ENCODE data around the gene ALOX12B. TPM values are rescaled to one million over a fixed set of nuclear protein-coding genes. Genes with fewer than 3 reads are reported as not detected.
"Not testable (repeated sequence)": the region's sequence is repeated elsewhere in the genome, so short reads cannot be mapped to it uniquely, and the experiment has no call there.

The ALOX12B gene
- total and polyA plus RNA-seq, 2 of the 8 experiments (the other 6 are each of a cell fraction or from before 2014, with no cell fraction given), result 0.86 TPM; not detected in 1

DNA sequence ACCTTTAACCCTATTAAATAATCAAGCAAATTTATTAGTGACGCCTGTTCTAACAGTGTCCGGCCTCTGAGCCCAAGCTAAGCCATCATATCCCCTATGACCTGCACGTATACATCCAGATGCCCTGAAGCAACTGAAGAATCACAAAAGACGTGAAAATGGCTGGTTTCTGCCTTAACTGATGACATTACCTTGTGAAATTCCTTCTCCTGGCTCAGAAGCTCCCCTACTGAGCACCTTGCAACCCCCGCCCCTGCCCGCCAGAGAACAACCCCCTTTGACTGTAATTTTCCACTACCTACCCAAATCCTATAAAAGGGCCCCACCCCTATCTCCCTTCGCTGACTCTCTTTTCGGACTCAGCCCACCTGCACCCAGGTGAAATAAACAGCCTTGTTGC is 25.7 kb downstream of the ALOX12B start:
- H2BK15ac ChIP-seq (ENCODE audit: low read length); H3K79me2 ChIP-seq (ENCODE audit: control insufficient read depth in 1 of 2, insufficient read depth in 2 of 2, low read length in 2 of 2); H3K56ac ChIP-seq (replicated peaks; ENCODE audit: insufficient read length, low read depth, low read length); H2BK20ac ChIP-seq (ENCODE audit: low read length); FAIRE-seq; H3K14ac ChIP-seq (ENCODE audit: insufficient read length); H3K36me3 ChIP-seq (ENCODE audit: control insufficient read depth in 2 of 4, insufficient read depth in 4 of 4, low read length in 3 of 4); H3K27ac ChIP-seq (ENCODE audit: low read depth, low read length); H3K79me1 ChIP-seq (ENCODE audit: low read depth, low read length); H4K5ac ChIP-seq (ENCODE audit: insufficient read length, low read depth, low read length); H4K20me1 ChIP-seq (replicated peaks in 1 of 2; ENCODE audit: control insufficient read depth in 1 of 2, insufficient read depth in 2 of 2, low read length in 2 of 2); H3K23me2 ChIP-seq (ENCODE audit: low read depth, low read length); H2BK120ac ChIP-seq (replicated peaks; ENCODE audit: low read depth, low read length); H2BK12ac ChIP-seq (ENCODE audit: low read depth, low read length); H3K9me3 ChIP-seq (ENCODE audit: insufficient read depth in 2 of 2, low read depth in 1 of 2, low read length in 1 of 2); H3K18ac ChIP-seq (ENCODE audit: extremely low read depth, low read length); H2AK5ac ChIP-seq (ENCODE audit: low read depth, low read length); H3K4ac ChIP-seq (replicated peaks; ENCODE audit: insufficient read length, low read depth, low read length); H4K8ac ChIP-seq (ENCODE audit: extremely low read depth, insufficient read depth, low read length); H4K91ac ChIP-seq (replicated peaks; ENCODE audit: insufficient read length, low read length); H2AFZ ChIP-seq (ENCODE audit: low read length); H3K9ac ChIP-seq (replicated peaks in 1 of 4; ENCODE audit: extremely low read depth in 1 of 4, low read depth in 3 of 4, low read length in 3 of 4); DNase-seq (ENCODE audit: low read depth in 1 of 2, low spot score in 2 of 2); H2BK5ac ChIP-seq (ENCODE audit: low read depth, low read length); H3K23ac ChIP-seq (ENCODE audit: insufficient read length): not testable (repeated sequence)
- 0 out of 2 replicates have a peak, but pooled peaks have one; percentile 11 for TF ChIP-seq SP1 (IDR thresholded peaks at IDR 0.05; ENCODE audit: low read depth, low read length)
- Histone ChIP-seq H3K4me3 (ENCODE audit: extremely low read depth in 1 of 4, insufficient read depth in 2 of 4, low read depth in 3 of 4, low read length in 4 of 4) (peak overlapping the region in 3 of 4 experiments; percentile 41 to 56 (median 43); a peak in 5 of 8 replicates), H3K4me1 (replicated peaks in 1 of 4; ENCODE audit: control insufficient read depth in 3 of 4, insufficient read depth in 4 of 4, low read length in 3 of 4) (peaks cover 5 to 22% (median 14%) of the 10 kb centered on the region in 4 experiments), H3K27me3 (replicated peaks in 1 of 4; ENCODE audit: control insufficient read depth in 3 of 4, extremely low read depth in 1 of 4, insufficient read depth in 3 of 4, low read length in 3 of 4) (peaks cover 5 to 23% (median 22%) of the 10 kb centered on the region in 4 experiments; a peak in 5 of 7 replicates), H3K4me2 (ENCODE audit: insufficient read depth in 1 of 2, low read depth in 2 of 2, low read length in 2 of 2) (peak overlapping the region; percentile 80 to 86; a peak in 3 of 4 replicates)
- CTCF ChIA-PET (ENCODE audit: partially characterized antibody), result interaction anchor here (1.0 to 11.6 kb wide), 19 partner anchors 13 to 225 kb away, joined by 3 to 270 read pairs (median 5); partner anchors contain the start of genes ALOX12B, ALOX15B, ALOXE3 and TMEM107
- POLR2A ChIA-PET (ENCODE audit: partially characterized antibody), result interaction anchor here (0.6 to 3.3 kb wide), 9 partner anchors 10 to 576 kb away, joined by 3 to 17 read pairs (median 4); no protein-coding TSS in a partner anchor
- WGBS, 2 experiments (ENCODE audit: extremely low coverage in 1 of 2, insufficient coverage in 1 of 2, insufficient read length in 1 of 2, insufficient replicate concordance in 2 of 2, low coverage in 1 of 2, low lambda C conversion rate in 2 of 2, missing lambda C conversion rate in 1 of 2), result 12% methylated on average over 8 of the region's 8 CpGs; no CpG with 5 or more reads in 1 of the 2 experiments
